ENCODE results near the gene SLC37A3. TPM values are rescaled to one million over a fixed set of nuclear protein-coding genes. Genes with fewer than 3 reads are reported as not detected.

Gene SLC37A3
- total and polyA plus RNA-seq, 3 donors from 2014 or later: 23.8 to 67.3 (median 44.7) TPM

- H3K4me3 ChIP-seq: no peak overlapping the region
- 73 to 82% methylated on average over 8 of the region's 8 CpGs for WGBS, 2 donors
- TF ChIP-seq POLR2A (IDR thresholded peaks at IDR 0.05): no peak
- no peak for TF ChIP-seq CTCF (IDR thresholded peaks at IDR 0.05)
- no peaks in the 10 kb centered on the region for H3K27me3 ChIP-seq
- H3K36me3 ChIP-seq (ENCODE audit: low read depth, missing control alignments): no peaks in the 10 kb centered on the region
- H3K4me1 ChIP-seq: no peaks in the 10 kb centered on the region
- intact Hi-C loops (cut with DNase I; ENCODE audit: low total_unique reads): no loop called here
- no peak for DNase-seq
- H3K27ac ChIP-seq: no peak overlapping the region
- no peaks in the 10 kb centered on the region for H3K9me3 ChIP-seq
These were observed 63.8 kb downstream of the SLC37A3 start for GRCh38 chr7:140334341-140335057.

- Histone ChIP-seq H3K4me3 (no peak overlapping the region), H3K27ac (no peak overlapping the region), H3K9me3 (no peaks in the 10 kb centered on the region), H3K36me3 (ENCODE audit: low read depth, missing control alignments) (no peaks in the 10 kb centered on the region), H3K4me1 (no peaks in the 10 kb centered on the region), H3K27me3 (no peaks in the 10 kb centered on the region)
- TF ChIP-seq CTCF (IDR thresholded peaks at IDR 0.05) (no peak), POLR2A (IDR thresholded peaks at IDR 0.05) (no peak)
- WGBS, 2 donors: 94 to 95% methylated on average over 5 of the region's 5 CpGs
- DNase-seq: no peak
- intact Hi-C loops (cut with DNase I; ENCODE audit: low total_unique reads): no loop called here
These were observed 64.6 kb downstream of the SLC37A3 start for GRCh38 chr7:140333686-140334085.

- no peaks in the 10 kb centered on the region for H3K9me3 ChIP-seq
- TF ChIP-seq CTCF (IDR thresholded peaks at IDR 0.05): no peak
- no peak for TF ChIP-seq POLR2A (IDR thresholded peaks at IDR 0.05)
- H3K27me3 ChIP-seq: no peaks in the 10 kb centered on the region
- WGBS, 2 donors: 79 to 91% methylated on average over 10 of the region's 10 CpGs
- no peak for DNase-seq
- H3K36me3 ChIP-seq (ENCODE audit: low read depth, missing control alignments): no peaks in the 10 kb centered on the region
- no peaks in the 10 kb centered on the region for H3K4me1 ChIP-seq
- H3K4me3 ChIP-seq: no peak overlapping the region
- intact Hi-C loops (cut with DNase I; ENCODE audit: low total_unique reads): no loop called here
- no peak overlapping the region for H3K27ac ChIP-seq
These were observed 65.1 kb downstream of the SLC37A3 start for GRCh38 chr7:140333223-140333622.

GRCh38 chr7:140330595-140330994 lies 67.7 kb downstream of the SLC37A3 start:
- H3K27ac ChIP-seq: no peak overlapping the region
- H3K4me3 ChIP-seq: no peak overlapping the region
- intact Hi-C loops (cut with DNase I; ENCODE audit: low total_unique reads): no loop called here
- H3K4me1 ChIP-seq: peaks cover 10% of the 10 kb centered on the region
- no peak for TF ChIP-seq CTCF (IDR thresholded peaks at IDR 0.05)
- TF ChIP-seq POLR2A (IDR thresholded peaks at IDR 0.05): no peak
- DNase-seq: no peak
- no peaks in the 10 kb centered on the region for H3K27me3 ChIP-seq
- H3K36me3 ChIP-seq (ENCODE audit: low read depth, missing control alignments): no peaks in the 10 kb centered on the region
- WGBS, 2 donors: 86 to 88% methylated on average over 3 of the region's 3 CpGs
- H3K9me3 ChIP-seq: no peaks in the 10 kb centered on the region

- H3K4me1 ChIP-seq: peaks cover 10% of the 10 kb centered on the region
- H3K4me3 ChIP-seq: no peak overlapping the region
- no peak overlapping the region for H3K27ac ChIP-seq
- TF ChIP-seq POLR2A (IDR thresholded peaks at IDR 0.05): no peak
- TF ChIP-seq CTCF (IDR thresholded peaks at IDR 0.05): no peak
- intact Hi-C loops (cut with DNase I; ENCODE audit: low total_unique reads): no loop called here
- H3K27me3 ChIP-seq: no peaks in the 10 kb centered on the region
- H3K36me3 ChIP-seq (ENCODE audit: low read depth, missing control alignments): no peaks in the 10 kb centered on the region
- DNase-seq: no peak
- no peaks in the 10 kb centered on the region for H3K9me3 ChIP-seq
- 93% methylated on average over 13 of the region's 13 CpGs for WGBS, 2 donors
These were observed 68.2 kb downstream of the SLC37A3 start for GRCh38 chr7:140330128-140330527.
